Endothelial cell of umbilical vein (primary cell): ENCODE results near the gene MRPS27. TPM values are rescaled to one million over a fixed set of nuclear protein-coding genes. Genes with fewer than 3 reads are reported as not detected.
A peak's percentile ranks its signal among the peaks of the same experiment; 100 is the strongest.

ENCODE experiments used
- BruUV-seq: library from RNA; stranded (reverse); fragments of 400-500 nt; replicated peaks from 2 replicates; lab custom pipeline; 2021; lab: Mats Ljungman, UMichigan
- CTCF ChIA-PET: fragments of 300-600, 350-600 bp; sonication (Branson Sonifier 250); formaldehyde crosslinking; loops from one replicate; lab custom pipeline; 2021; ENCODE audit warnings: antibody characterized with exemption, inconsistent platforms; lab: Charles Lee
- POLR2A ChIA-PET: fragments of 300-600, 350-600 bp; sonication (Branson Sonifier 250); formaldehyde crosslinking; loops from one replicate; lab custom pipeline; 2021; ENCODE audit warnings: antibody characterized with exemption, inconsistent platforms; lab: Charles Lee
- DNase-seq: peaks from one replicate; pipeline ENCODE4 v3.0.0-alpha.2; 2011; ENCODE audit warnings: low read depth, low spot score
- FAIRE-seq: peaks from 2 replicates; lab custom pipeline; 2011; peaks lifted over from hg19 to GRCh38; lab: Jason Lieb, UNC
- H2AFZ ChIP-seq: 2 replicates; pipeline ENCODE4 v1.6.0; 2012; ENCODE audit warnings: low read depth, low read length, control low read depth, inconsistent platforms
- H3K27ac ChIP-seq: 2 replicates; pipeline ENCODE4 v1.5.1; 2011; ENCODE audit warnings: low read depth, mild to moderate bottlenecking, control low read depth, low read length, moderate library complexity; ENCODE audit not compliant: insufficient read depth
- H3K27me3 ChIP-seq, 2 experiments: 2 replicates each; pipeline versions ENCODE4 v1.6.0 to v1.6.1; 2011; ENCODE audit warnings: low read length in 2 of 2, mixed read lengths in 1 of 2; ENCODE audit not compliant: control insufficient read depth in 2 of 2, insufficient read depth in 2 of 2
- H3K36me3 ChIP-seq, 2 experiments: 2 replicates in 1 of 2; 3 replicates in 1 of 2; pipeline ENCODE4 v1.5.1; 2011; ENCODE audit warnings: low read length in 2 of 2, mild to moderate bottlenecking in 1 of 2, moderate library complexity in 1 of 2; ENCODE audit not compliant: control insufficient read depth in 2 of 2, insufficient read depth in 2 of 2; ENCODE audit errors: extremely low read depth in 1 of 2
- H3K4me1 ChIP-seq: 3 replicates; pipeline ENCODE4 v1.5.1; 2011; ENCODE audit warnings: mild to moderate bottlenecking, low read length; ENCODE audit not compliant: control insufficient read depth, insufficient read depth; ENCODE audit errors: extremely low read depth
- H3K4me2 ChIP-seq: 2 replicates; pipeline ENCODE4 v1.6.1; 2011; ENCODE audit warnings: low read length, control low read depth, mixed read lengths; ENCODE audit not compliant: insufficient read depth
- H3K4me3 ChIP-seq, 3 experiments: fragments of 200-600 bp in 1 of 3; sonication (generic), shearing (Covaris generic) in 1 of 3; replicated peaks in 1 of 3; 2 replicates each; pipeline ENCODE4 v1.5.1; 2011 to 2016; ENCODE audit warnings: control low read depth in 3 of 3, low read length in 3 of 3, mild to moderate bottlenecking in 2 of 3, inconsistent platforms in 1 of 3, low read depth in 1 of 3, moderate library complexity in 1 of 3; ENCODE audit not compliant: insufficient read depth in 1 of 3
- H3K79me2 ChIP-seq: 2 replicates; pipeline ENCODE4 v1.6.0; 2012; ENCODE audit warnings: low read length, inconsistent platforms; ENCODE audit not compliant: control insufficient read depth, insufficient read depth
- H3K9ac ChIP-seq: replicated peaks from 2 replicates; pipeline ENCODE3; 2011; ENCODE audit warnings: low read length, control low read depth; ENCODE audit not compliant: insufficient read depth; ENCODE audit errors: extremely low read depth
- H3K9me1 ChIP-seq: replicated peaks from 3 replicates; pipeline ENCODE4 v1.6.0; 2011; ENCODE audit warnings: mild to moderate bottlenecking, low read length; ENCODE audit not compliant: control insufficient read depth, insufficient read depth; ENCODE audit errors: extremely low read depth
- H3K9me3 ChIP-seq: replicated peaks from 2 replicates; pipeline ENCODE4 v1.5.1; 2012; ENCODE audit warnings: low read length, inconsistent platforms; ENCODE audit not compliant: control insufficient read depth, insufficient read depth
- H4K20me1 ChIP-seq: replicated peaks from 2 replicates; pipeline ENCODE3; 2011; ENCODE audit warnings: mild to moderate bottlenecking, low read length; ENCODE audit not compliant: control insufficient read depth, insufficient read depth; ENCODE audit errors: extremely low read depth
- CTCF ChIP-seq, 2 donors: IDR thresholded peaks; 1 replicate in 1 of 2; 2 replicates in 1 of 2; pipeline ENCODE4 v1.5.1; 2011; ENCODE audit warnings: low read length in 2 of 2, mild to moderate bottlenecking in 2 of 2, moderate library complexity in 2 of 2, control low read depth in 1 of 2, inconsistent platforms in 1 of 2, low read depth in 1 of 2; ENCODE audit not compliant: insufficient read depth in 1 of 2; ENCODE audit errors: extremely low read depth in 1 of 2
- FOS ChIP-seq: IDR thresholded peaks from 2 replicates; pipeline ENCODE4 v1.6.1; 2011; ENCODE audit warnings: mild to moderate bottlenecking, low read length, moderate library complexity, borderline replicate concordance; ENCODE audit not compliant: insufficient read depth
- GATA2 ChIP-seq: IDR thresholded peaks from 2 replicates; pipeline ENCODE4 v1.7.0; 2011; ENCODE audit warnings: low read depth, mild to moderate bottlenecking, moderate library complexity, mixed read lengths, low read length; ENCODE audit not compliant: insufficient read length, insufficient read depth
- JUN ChIP-seq: IDR thresholded peaks from 2 replicates; pipeline ENCODE4 v1.6.1; 2011; ENCODE audit warnings: borderline replicate concordance, low read depth; ENCODE audit not compliant: insufficient read length, insufficient read depth
- MAX ChIP-seq: IDR thresholded peaks from 2 replicates; pipeline ENCODE4 v1.6.1; 2011; ENCODE audit not compliant: insufficient read depth, insufficient read length
- MYC ChIP-seq: IDR thresholded peaks from one replicate; pipeline ENCODE4 v1.6.1; 2011; ENCODE audit warnings: mild to moderate bottlenecking, low read depth, low read length
- POLR2A ChIP-seq: IDR thresholded peaks from 2 replicates; pipeline ENCODE4 v1.6.1; 2012; ENCODE audit warnings: low read depth, mild to moderate bottlenecking, control low read depth, low read length
- POLR2AphosphoS5 ChIP-seq: IDR thresholded peaks from 2 replicates; pipeline ENCODE4 v1.6.1; 2012; ENCODE audit warnings: low read depth, mild to moderate bottlenecking, control low read depth, low read length, moderate library complexity; ENCODE audit not compliant: insufficient read depth
- dilution Hi-C: fragments of 300-500 bp; cut with MboI; formaldehyde crosslinking; loops from one replicate; pipeline ENCODE4 v1.15.0; 2019; ENCODE audit warnings: low sequenced_read_pairs; ENCODE audit not compliant: extremely low pct_ligation_motif_present
- intact Hi-C: fragments of 100-400 bp; cut with micrococcal nuclease; formaldehyde crosslinking; loops from one replicate; pipeline ENCODE4 v1.10.0; 2022
- polyA plus RNA-seq, 4 experiments: library from polyadenylated mRNA; depleted of rRNA in 3 of 4; stranded (reverse) in 3 of 4; unstranded in 1 of 4; fragments of >200 nt; gene quantifications; 2 replicates each; pipeline versions ENCODE4 v1.2.1 to v1.2.3, GENCODE V29; 2011 to 2012; ENCODE audit warnings: missing spikeins in 1 of 4
- total RNA-seq: library from RNA; stranded (reverse); gene quantifications from 2 replicates; pipeline ENCODE4 v1.2.3, GENCODE V29; 2021

Gene MRPS27
- total and polyA plus RNA-seq, 2 donors (not counting 3 experiments of a cell fraction or from before 2014, with no cell fraction given), result 56.0 to 67.1 TPM

- Histone ChIP-seq H3K4me3 (peak overlapping the region; percentile 30 to 77 (median 53)), H4K20me1 (no peaks in the 10 kb centered on the region), H3K4me1 (peaks cover 10% of the 10 kb centered on the region), H2AFZ (peak overlapping the region; percentile 57), H3K9me1 (no peaks in the 10 kb centered on the region), H3K36me3 (peaks cover 6 to 7% of the 10 kb centered on the region in 2 experiments), H3K9me3 (no peaks in the 10 kb centered on the region), H3K4me2 (peak overlapping the region; percentile 78), H3K9ac (peak overlapping the region; percentile 86), H3K79me2 (peaks cover 35% of the 10 kb centered on the region), H3K27me3 (no peaks in the 10 kb centered on the region), H3K27ac (peak overlapping the region; percentile 45)
- ChIA-PET POLR2A (interaction anchor here (0.6 to 1.8 kb wide), 8 partner anchors 12 to 525 kb away, joined by 3 to 8 read pairs (median 5); partner anchors contain the start of genes MRPS27 and PTCD2), CTCF (interaction anchor here (0.6 to 2.3 kb wide), 52 partner anchors 9 to 614 kb away, joined by 3 to 46 read pairs (median 4); partner anchors contain the start of genes MAP1B, MRPS27 and PTCD2)
- FAIRE-seq (peak; percentile 76), DNase-seq (peak; percentile 99)
- intact Hi-C loops (loop anchor here (1.0 to 5.0 kb wide), 8 partner anchors 12 to 541 kb away; partner anchors contain the start of genes MRPS27 and PTCD2), dilution Hi-C loops (no loop called here)
- TF ChIP-seq JUN (no peak), CTCF (IDR thresholded peaks at IDR 0.05; ENCODE audit: extremely low read depth in 1 of 2, insufficient read depth in 1 of 2, low read depth in 1 of 2, low read length in 2 of 2) (peak; percentile 88 to 91), MYC (peak; percentile 77), FOS (no peak), GATA2 (no peak), POLR2AphosphoS5 (peak; percentile 99), POLR2A (peak; percentile 98), MAX (no peak)
- BruUV-seq, result TSS peak; percentile 84
Measured at GRCh38 chr5:72307968-72308852, 11.8 kb downstream of the MRPS27 start.
